ENCODE results near the gene SGCA.

SGCA gene

GRCh38 chr17:50183421-50183994 is 17.7 kb downstream of the SGCA start:
- DNase-seq = no peak

- DNase-seq = no peak
Measured at GRCh38 chr17:50184064-50184463, 18.3 kb downstream of the SGCA start.

GRCh38 chr17:50184611-50185398 is 19.0 kb downstream of the SGCA start:
- peak; percentile 74 for DNase-seq

GRCh38 chr17:50185631-50186471 is 20.0 kb downstream of the SGCA start:
- no peak for DNase-seq

GRCh38 chr17:50186661-50187393 is 21.0 kb downstream of the SGCA start:
- peak; percentile 60 for DNase-seq

GRCh38 chr17:50187394-50187725 is 21.6 kb downstream of the SGCA start:
- DNase-seq = no peak

GRCh38 chr17:50187751-50188530 is 22.1 kb downstream of the SGCA start:
- peak; percentile 55 for DNase-seq

GRCh38 chr17:50188531-50188920 is 22.7 kb downstream of the SGCA start:
- DNase-seq = no peak

GRCh38 chr17:50188921-50189549 is 23.2 kb downstream of the SGCA start:
- DNase-seq = no peak

GRCh38 chr17:50189550-50190292 is 23.9 kb downstream of the SGCA start:
- no peak for DNase-seq

GRCh38 chr17:50190293-50190602 is 24.4 kb downstream of the SGCA start:
- no peak for DNase-seq

- DNase-seq = no peak
Measured at GRCh38 chr17:50190603-50191358, 25.0 kb downstream of the SGCA start.

GRCh38 chr17:50191359-50192143 is 25.7 kb downstream of the SGCA start:
- DNase-seq = no peak

GRCh38 chr17:50192144-50192617 is 26.4 kb downstream of the SGCA start:
- DNase-seq = no peak

- DNase-seq = no peak
Measured at GRCh38 chr17:50192618-50193291, 26.9 kb downstream of the SGCA start.

GRCh38 chr17:50194140-50194933 is 28.5 kb downstream of the SGCA start:
- no peak for DNase-seq

- no peak for DNase-seq
Measured at GRCh38 chr17:50194934-50195865, 29.4 kb downstream of the SGCA start.

Data from EL (cell line).